GM21619 (cell line): ENCODE results near the gene ASTN1.

Experiments used
- ATAC-seq: cut with Tn5 transposase; IDR thresholded peaks from one replicate; pipeline ENCODE4 v1.9.1; 2021; ENCODE audit not compliant: unreplicated experiment

The ASTN1 gene

GRCh38 chr1:177165069-177165439 lies 542 bp upstream of the ASTN1 start:
- ATAC-seq, result no peak

- no peak for ATAC-seq
Observed at GRCh38 chr1:177163844-177164379, 600 bp downstream of the ASTN1 start.

- ATAC-seq, result no peak
Observed at GRCh38 chr1:177162243-177162642, 2.3 kb downstream of the ASTN1 start.

GRCh38 chr1:177146499-177146898 lies 18.0 kb downstream of the ASTN1 start:
- no peak for ATAC-seq

- ATAC-seq, result no peak
Observed at GRCh38 chr1:177145106-177146070, 19.1 kb downstream of the ASTN1 start.

GRCh38 chr1:177142791-177143271 lies 21.7 kb downstream of the ASTN1 start:
- no peak for ATAC-seq

- ATAC-seq, result no peak
Observed at GRCh38 chr1:177142010-177142409, 22.5 kb downstream of the ASTN1 start.

GRCh38 chr1:177138347-177138746 lies 26.2 kb downstream of the ASTN1 start:
- no peak for ATAC-seq

GRCh38 chr1:177137814-177138213 lies 26.7 kb downstream of the ASTN1 start:
- no peak for ATAC-seq

- ATAC-seq, result no peak
Observed at GRCh38 chr1:177135250-177135649, 29.3 kb downstream of the ASTN1 start.

- no peak for ATAC-seq
Observed at GRCh38 chr1:177133977-177134538, 30.5 kb downstream of the ASTN1 start.

- ATAC-seq, result no peak
Observed at GRCh38 chr1:177132141-177132540, 32.4 kb downstream of the ASTN1 start.

- ATAC-seq, result no peak
Observed at GRCh38 chr1:177131723-177132122, 32.8 kb downstream of the ASTN1 start.

- no peak for ATAC-seq
Observed at GRCh38 chr1:177130451-177130945, 34.0 kb downstream of the ASTN1 start.

- ATAC-seq, result no peak
Observed at GRCh38 chr1:177128665-177129281, 35.7 kb downstream of the ASTN1 start.

- no peak for ATAC-seq
Observed at GRCh38 chr1:177126267-177126666, 38.2 kb downstream of the ASTN1 start.

- no peak for ATAC-seq
Observed at GRCh38 chr1:177124577-177125278, 39.8 kb downstream of the ASTN1 start.

- ATAC-seq, result no peak
Observed at GRCh38 chr1:177122461-177123251, 41.9 kb downstream of the ASTN1 start.

- no peak for ATAC-seq
Observed at GRCh38 chr1:177119311-177119710, 45.2 kb downstream of the ASTN1 start.

- ATAC-seq, result no peak
Observed at GRCh38 chr1:177118901-177119300, 45.6 kb downstream of the ASTN1 start.
